Central memory CD8-positive, alpha-beta T cell (primary cell): ENCODE measurements around the gene RPL7A.

Source experiments
- ATAC-seq: fragments of 150-1000 bp; cut with Tn5 transposase; replicated peaks from 2 replicates; pipeline ENCODE4 v1.10.0; 2022; ENCODE audit warnings: mild to moderate bottlenecking, moderate FRiP score, moderate number of reproducible peaks; ENCODE audit not compliant: poor library complexity, severe bottlenecking; ENCODE audit errors: extremely low read depth
- DNase-seq, 2 donors: peaks; one replicate each; pipeline ENCODE4 v3.0.0; 2021; ENCODE audit warnings: low spot score in 2 of 2
- H3K27ac Mint-ChIP-seq: one replicate; pipeline ENCODE4 v1.8.0; 2022; ENCODE audit warnings: low read depth, mild to moderate bottlenecking, moderate library complexity, mixed read lengths
- H3K27me3 Mint-ChIP-seq: one replicate; pipeline ENCODE4 v1.8.0; 2022; ENCODE audit warnings: mixed read lengths
- H3K36me3 Mint-ChIP-seq: one replicate; pipeline ENCODE4 v1.8.0; 2022; ENCODE audit warnings: mild to moderate bottlenecking, moderate library complexity, mixed read lengths; ENCODE audit not compliant: insufficient read depth
- H3K4me1 Mint-ChIP-seq: one replicate; pipeline ENCODE4 v1.8.0; 2022; ENCODE audit warnings: mixed read lengths
- H3K4me3 Mint-ChIP-seq: one replicate; pipeline ENCODE4 v1.8.0; 2022; ENCODE audit warnings: mild to moderate bottlenecking, moderate library complexity, mixed read lengths
- H3K9me3 Mint-ChIP-seq: one replicate; pipeline ENCODE4 v1.8.0; 2022; ENCODE audit warnings: mixed read lengths

The RPL7A gene

DNA sequence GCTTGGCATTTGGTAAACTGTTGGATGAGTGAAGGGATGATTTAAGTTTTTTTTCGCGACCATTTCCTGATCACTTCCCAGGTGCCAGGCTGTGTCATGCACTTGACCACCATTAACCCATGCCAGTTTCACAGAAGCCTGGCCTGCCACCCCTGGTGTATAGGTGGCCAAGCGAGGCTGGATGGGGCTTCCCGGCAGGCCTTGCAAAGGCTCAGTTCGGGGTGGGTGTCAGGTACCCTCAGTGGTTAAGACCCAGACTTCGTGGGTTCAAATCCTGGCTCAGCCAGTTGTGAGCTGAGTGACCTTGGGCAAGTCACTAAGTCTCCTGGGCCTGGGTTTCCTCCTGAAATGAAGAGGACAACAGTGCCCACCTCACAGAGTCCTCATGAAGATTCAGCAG lies 2.4 kb upstream of the RPL7A start:
- Mint-ChIP-seq H3K9me3 (no peaks in the 10 kb centered on the region), H3K36me3 (peaks cover 43% of the 10 kb centered on the region), H3K4me1 (peaks cover 55% of the 10 kb centered on the region), H3K27ac (no peak overlapping the region), H3K27me3 (no peaks in the 10 kb centered on the region), H3K4me3 (no peak overlapping the region)
- DNase-seq (no peak), ATAC-seq (no peak)

DNA sequence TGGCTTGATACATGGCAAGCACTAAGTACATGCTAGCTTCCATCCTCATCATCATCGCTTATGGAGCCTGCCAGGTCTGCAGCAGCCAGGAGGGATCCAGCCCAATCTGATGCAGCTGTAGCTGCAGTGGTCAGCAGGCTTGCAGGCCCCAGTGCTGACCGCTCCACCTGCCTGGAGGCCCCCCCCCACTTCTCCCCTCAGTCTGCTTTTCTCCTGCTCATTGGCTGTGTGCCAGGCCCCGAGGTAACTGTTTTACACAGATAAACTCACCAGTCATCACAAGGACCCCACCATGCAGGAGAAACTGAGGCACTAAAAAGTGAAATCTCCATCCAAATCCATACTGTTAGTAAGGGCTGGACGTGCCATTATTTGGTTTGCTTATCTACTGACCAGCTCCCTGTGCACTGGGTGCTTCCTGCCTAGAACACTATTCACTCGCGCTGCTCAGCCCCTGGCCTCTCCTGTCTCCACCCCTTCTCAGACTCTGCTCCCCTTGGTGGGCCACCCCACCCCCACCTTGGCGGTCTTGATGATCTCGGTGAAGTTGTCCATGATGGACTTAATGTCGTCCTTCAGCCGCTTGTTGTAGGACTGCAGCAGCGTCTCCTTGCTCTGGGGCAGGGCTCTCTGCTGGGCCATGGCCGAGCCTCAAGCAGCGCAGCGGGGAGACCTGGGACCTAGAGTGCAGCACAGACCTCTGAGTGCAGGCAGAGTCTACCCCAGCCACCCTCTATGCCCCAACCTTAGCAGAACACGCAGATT lies 1.8 kb upstream of the RPL7A start:
- H3K27ac Mint-ChIP-seq = no peak overlapping the region
- peaks cover 49% of the 10 kb centered on the region for H3K36me3 Mint-ChIP-seq
- peaks cover 52% of the 10 kb centered on the region for H3K4me1 Mint-ChIP-seq
- ATAC-seq (no peak), DNase-seq (no peak)
- no peaks in the 10 kb centered on the region for H3K9me3 Mint-ChIP-seq
- peak overlapping the region; percentile 92 for H3K4me3 Mint-ChIP-seq
- no peaks in the 10 kb centered on the region for H3K27me3 Mint-ChIP-seq

DNA sequence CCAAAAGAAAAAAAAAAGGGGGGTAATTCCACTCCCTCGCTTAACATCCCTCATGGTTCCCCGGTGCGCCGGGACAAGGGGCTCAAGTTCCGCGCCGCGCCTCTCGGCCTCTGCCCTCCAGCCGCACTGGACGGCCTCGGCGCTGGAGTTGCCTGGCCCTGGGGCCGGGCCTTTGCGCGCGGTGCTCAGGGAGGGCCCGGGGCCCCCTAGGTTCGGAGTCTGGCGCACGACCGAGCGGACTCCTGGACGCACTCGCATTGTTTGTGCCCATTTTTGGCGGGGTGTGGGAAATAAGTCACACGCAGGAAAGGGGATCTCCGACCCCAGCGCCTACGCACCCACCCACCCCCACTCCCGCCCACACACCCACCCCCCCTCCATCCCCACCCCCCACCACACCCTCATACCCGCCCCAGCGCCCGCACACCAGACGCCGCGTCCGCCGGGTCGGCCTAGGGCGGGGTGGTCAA lies 468 bp upstream of the RPL7A start:
- Mint-ChIP-seq H3K9me3 (no peaks in the 10 kb centered on the region), H3K4me1 (peaks cover 41% of the 10 kb centered on the region), H3K27me3 (no peaks in the 10 kb centered on the region), H3K27ac (peak overlapping the region; percentile 96), H3K36me3 (peaks cover 59% of the 10 kb centered on the region), H3K4me3 (peak overlapping the region; percentile 92)
- ATAC-seq (peak; percentile 44), DNase-seq (no peak)

DNA sequence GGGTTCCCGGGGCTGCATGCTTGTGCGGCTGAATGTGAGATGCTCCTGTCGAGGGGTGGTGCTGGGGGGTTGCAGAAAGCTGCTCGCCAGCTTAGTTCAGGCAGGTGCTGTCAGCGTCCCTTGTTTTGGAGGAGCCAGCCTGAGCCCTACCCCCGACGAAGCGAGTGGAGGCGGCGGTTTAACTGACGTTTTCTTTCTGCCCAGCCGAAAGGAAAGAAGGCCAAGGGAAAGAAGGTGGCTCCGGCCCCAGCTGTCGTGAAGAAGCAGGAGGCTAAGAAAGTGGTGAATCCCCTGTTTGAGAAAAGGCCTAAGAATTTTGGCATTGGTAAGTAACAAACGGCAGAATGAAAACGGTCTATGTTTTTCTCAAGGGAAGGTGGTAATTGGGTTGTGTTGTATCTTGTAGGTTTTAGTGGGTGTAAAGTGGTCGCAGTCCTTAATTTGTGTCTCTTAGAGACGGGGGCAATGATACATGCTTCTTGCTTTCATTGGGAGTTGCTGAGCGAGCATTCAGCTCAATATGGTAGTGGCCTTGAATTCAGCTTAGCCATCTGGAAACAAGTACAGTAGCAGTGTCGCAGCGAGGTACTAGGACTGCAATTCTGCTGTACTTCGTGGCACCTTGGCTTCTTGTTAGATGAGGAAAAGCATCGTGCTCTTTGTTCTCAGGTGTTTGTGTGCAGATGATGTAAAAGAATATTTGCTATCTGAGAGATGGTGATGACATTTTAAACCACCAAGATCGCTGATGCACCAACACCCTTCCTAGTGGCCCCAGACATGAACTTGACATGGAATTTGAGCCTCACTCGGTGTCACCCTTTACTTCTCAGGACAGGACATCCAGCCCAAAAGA lies 928 bp downstream of the RPL7A start:
- Mint-ChIP-seq H3K9me3 (no peaks in the 10 kb centered on the region), H3K4me1 (peaks cover 49% of the 10 kb centered on the region), H3K27me3 (no peaks in the 10 kb centered on the region), H3K27ac (peak overlapping the region; percentile 96), H3K4me3 (peak overlapping the region; percentile 92), H3K36me3 (peaks cover 58% of the 10 kb centered on the region)
- DNase-seq (no peak), ATAC-seq (peak; percentile 3)

DNA sequence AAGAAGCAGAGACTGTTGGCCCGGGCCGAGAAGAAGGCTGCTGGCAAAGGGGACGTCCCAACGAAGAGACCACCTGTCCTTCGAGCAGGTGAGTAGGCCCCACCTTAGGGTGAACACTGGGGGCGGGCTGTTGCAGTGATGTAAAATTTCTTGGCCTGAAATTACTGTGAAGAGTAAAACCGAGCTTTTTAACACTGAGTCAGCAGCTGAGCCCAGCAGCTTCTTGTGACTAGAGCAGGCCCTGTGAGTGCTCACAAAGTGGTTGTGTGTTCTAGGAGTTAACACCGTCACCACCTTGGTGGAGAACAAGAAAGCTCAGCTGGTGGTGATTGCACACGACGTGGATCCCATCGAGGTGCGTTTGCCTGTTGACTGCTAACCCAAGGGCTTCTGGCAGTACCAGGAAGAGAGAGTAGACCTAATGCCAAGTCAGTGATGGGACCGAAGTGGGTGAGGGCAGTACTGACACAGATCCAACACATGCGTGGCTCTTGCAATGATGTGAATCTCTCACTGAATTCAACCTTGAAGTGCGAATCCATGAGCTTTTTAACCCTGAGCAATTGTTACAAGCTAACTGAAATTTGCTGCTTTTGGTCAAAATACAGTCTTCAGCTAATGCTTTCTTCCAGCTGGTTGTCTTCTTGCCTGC lies 2.1 kb downstream of the RPL7A start:
- no peak for DNase-seq

DNA sequence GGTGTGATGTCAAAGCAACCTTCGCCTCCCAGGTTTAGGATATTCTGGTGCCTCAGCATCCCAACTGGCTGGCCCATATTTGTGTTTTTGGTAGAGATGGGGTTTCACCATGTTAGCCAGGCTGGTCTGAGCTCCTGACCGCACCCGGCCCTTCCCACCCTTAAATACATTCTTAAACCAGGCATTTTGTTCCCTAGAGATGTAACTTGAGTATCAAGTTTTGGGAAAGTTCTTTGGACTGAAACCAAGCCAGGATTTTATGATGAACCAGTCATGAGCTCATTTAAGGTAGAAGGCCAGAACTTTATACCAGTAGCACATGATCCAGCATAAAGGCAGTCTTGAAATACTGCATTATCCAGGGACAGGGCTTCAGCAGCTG lies 3.5 kb downstream of the RPL7A start:
- ATAC-seq (no peak), DNase-seq (no peak)
- Mint-ChIP-seq H3K4me1 (peaks cover 43% of the 10 kb centered on the region), H3K9me3 (no peaks in the 10 kb centered on the region), H3K4me3 (no peak overlapping the region), H3K27me3 (no peaks in the 10 kb centered on the region), H3K36me3 (peaks cover 52% of the 10 kb centered on the region), H3K27ac (no peak overlapping the region)

More for the DNA sequence above, 2.1 kb downstream of the RPL7A start:
- Mint-ChIP-seq H3K4me3 (peak overlapping the region; percentile 92), H3K4me1 (peaks cover 49% of the 10 kb centered on the region), H3K27me3 (no peaks in the 10 kb centered on the region), H3K9me3 (no peaks in the 10 kb centered on the region), H3K27ac (no peak overlapping the region), H3K36me3 (peaks cover 52% of the 10 kb centered on the region)
- no peak for ATAC-seq

DNA sequence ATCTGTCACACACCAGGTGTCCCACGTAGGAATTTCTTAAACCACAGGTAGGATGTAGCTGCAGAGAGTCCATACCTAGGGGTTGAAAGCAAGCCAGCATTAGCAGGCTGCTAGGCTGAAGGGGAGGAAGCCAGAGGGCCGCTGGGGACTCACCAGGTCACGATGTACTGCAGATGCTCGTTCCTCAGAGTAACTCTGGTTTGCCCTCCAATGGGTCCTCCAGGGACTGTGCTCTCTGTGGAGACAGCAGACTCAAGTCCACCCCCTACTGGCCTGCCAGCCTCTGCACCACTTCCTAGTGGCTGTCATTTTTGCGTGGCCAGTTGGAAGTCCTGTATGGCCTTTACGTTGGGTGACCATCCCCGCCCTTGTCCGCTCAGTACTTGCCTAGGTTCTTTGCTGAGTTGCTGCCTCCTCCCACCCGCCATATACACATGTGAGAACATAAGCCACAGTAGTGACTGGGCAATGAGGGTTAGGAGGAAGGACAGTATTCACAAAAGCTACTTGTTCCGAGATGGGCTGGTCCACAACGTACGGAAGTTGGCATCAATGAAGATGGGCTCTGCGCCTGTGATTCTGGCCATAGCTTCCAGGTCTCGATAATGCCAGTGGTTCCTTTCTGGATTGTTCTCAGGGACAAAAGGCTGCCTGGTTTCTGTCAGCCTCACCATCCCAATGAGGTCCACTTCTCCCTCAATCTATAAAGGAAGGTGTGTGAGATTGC lies 4.1 kb downstream of the RPL7A start:
- H3K9me3 Mint-ChIP-seq = no peaks in the 10 kb centered on the region
- no peak overlapping the region for H3K4me3 Mint-ChIP-seq
- ATAC-seq = no peak
- H3K36me3 Mint-ChIP-seq = peaks cover 52% of the 10 kb centered on the region
- H3K4me1 Mint-ChIP-seq = peaks cover 38% of the 10 kb centered on the region
- no peaks in the 10 kb centered on the region for H3K27me3 Mint-ChIP-seq
- no peak for DNase-seq
- no peak overlapping the region for H3K27ac Mint-ChIP-seq

DNA sequence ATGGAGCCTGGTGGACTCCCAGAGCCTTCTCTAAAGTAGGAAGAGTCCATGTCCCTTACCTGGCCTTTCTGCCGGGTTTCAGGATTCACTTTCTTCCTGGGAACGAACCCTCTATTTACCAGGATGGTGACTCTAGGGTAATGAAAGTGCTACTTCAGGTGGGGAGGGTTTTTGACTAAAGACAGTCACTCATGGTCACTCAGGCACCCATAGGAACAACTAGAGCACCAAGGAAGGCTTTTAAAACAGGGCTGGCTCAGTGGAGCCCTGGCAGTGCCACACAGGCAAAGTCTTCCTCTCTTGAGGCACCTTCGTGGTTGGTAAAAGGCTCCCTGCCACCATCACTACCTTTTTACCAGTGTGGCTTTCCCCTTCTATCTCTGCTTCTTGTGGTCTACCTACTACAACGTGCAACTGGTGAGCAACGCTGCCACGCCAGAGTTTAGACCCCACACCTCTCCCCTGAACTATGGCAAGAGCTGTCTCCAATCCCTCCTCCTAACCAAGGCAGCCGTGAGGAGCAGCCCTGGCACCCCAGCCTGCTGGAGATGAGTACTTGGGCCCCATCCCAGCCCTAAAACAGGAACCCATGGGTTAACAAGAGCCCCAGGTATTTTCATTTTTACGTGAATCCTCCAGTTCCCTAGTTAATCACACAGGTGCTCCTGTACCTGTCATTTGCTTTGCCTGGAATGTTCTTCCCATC lies 4.8 kb downstream of the RPL7A start:
- no peak for DNase-seq
- Mint-ChIP-seq H3K27ac (peak overlapping the region; percentile 89), H3K4me1 (peaks cover 42% of the 10 kb centered on the region), H3K36me3 (peaks cover 55% of the 10 kb centered on the region), H3K27me3 (no peaks in the 10 kb centered on the region), H3K9me3 (no peaks in the 10 kb centered on the region), H3K4me3 (no peak overlapping the region)
- ATAC-seq = no peak

DNA sequence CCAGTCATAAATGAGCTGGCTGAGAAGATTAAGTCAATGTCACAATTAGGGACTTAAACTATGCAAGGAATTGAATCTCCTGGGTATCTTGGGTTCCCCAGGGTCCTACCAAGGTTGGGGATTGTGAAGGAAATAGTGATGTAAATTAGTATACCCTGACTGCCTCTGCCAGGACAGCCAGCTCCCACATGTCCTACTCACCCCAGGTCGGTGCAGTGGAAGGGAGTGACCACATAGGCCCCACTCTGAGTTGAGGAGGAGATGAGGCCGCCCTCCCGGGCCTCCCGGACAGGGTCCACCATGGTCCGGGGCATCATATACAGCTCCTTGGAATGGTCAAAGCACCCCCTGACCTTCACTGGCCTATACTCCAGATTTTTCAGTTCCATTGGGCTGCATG lies 5.5 kb downstream of the RPL7A start:
- Mint-ChIP-seq H3K9me3 (no peaks in the 10 kb centered on the region), H3K4me3 (no peak overlapping the region), H3K27ac (peak overlapping the region; percentile 89), H3K27me3 (no peaks in the 10 kb centered on the region), H3K4me1 (peaks cover 42% of the 10 kb centered on the region), H3K36me3 (peaks cover 50% of the 10 kb centered on the region)
- ATAC-seq (no peak), DNase-seq (no peak)

DNA sequence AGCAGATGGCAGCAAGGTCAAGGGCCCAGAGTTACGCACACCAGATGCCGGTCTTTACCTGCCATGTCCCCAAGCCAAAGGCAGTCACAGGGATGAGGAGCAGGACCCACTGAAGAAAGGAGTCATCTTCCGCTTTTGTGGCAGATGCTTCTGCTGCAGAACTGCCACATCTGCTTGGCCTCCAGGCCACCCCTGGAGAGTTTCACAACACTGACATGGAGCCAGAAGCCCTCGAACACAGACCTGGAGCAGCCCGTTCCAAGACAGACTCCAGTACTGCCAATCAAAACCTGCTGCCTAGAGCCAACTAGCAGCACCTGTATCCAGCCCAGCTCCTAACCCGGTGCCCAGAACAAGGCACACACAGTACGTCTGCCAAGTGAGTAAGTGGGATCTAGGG lies 6.7 kb downstream of the RPL7A start:
- Mint-ChIP-seq H3K36me3 (peaks cover 41% of the 10 kb centered on the region), H3K27ac (no peak overlapping the region), H3K4me3 (peak overlapping the region; percentile 50), H3K9me3 (no peaks in the 10 kb centered on the region), H3K27me3 (no peaks in the 10 kb centered on the region), H3K4me1 (peaks cover 40% of the 10 kb centered on the region)
- ATAC-seq (no peak), DNase-seq (no peak)

DNA sequence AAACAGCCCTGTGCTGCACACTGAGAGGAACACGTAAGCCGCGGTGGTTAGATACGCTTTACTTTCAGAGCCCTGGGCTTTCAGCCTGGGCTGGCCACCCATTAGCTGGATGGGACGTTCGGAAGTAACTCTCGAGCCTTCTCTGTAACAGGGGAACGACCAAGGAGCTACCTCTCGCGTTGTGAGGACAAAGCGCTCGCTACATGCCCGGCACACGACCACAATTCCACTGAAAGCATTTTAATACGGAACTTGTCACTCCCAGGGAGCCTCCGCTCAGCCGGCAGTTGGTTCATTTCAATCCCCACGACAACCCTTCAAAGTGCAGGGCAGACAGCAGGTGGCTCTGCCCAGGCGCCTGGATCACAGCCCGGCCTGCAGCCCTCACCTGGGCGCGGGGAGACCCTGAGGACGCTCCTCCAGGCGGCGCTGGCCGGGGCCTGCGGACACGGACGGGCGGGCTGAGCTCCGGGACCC lies 7.9 kb downstream of the RPL7A start:
- H3K4me3 Mint-ChIP-seq = peak overlapping the region; percentile 83
- H3K4me1 Mint-ChIP-seq = peaks cover 39% of the 10 kb centered on the region
- H3K27ac Mint-ChIP-seq = peak overlapping the region; percentile 79
- no peaks in the 10 kb centered on the region for H3K9me3 Mint-ChIP-seq
- no peak for DNase-seq
- H3K36me3 Mint-ChIP-seq = peaks cover 36% of the 10 kb centered on the region
- peak; percentile 37 for ATAC-seq
- no peaks in the 10 kb centered on the region for H3K27me3 Mint-ChIP-seq
